Fibroblast of skin of right biceps (primary cell): ENCODE data around the gene PIWIL1.

Experiments
- DNase-seq: peaks from one replicate; pipeline ENCODE4 v3.0.0-alpha.2; 2013

The PIWIL1 gene

GRCh38 chr12:130382818-130383217 lies 45.1 kb downstream of the PIWIL1 start:
- no peak for DNase-seq

GRCh38 chr12:130384234-130384633 lies 46.5 kb downstream of the PIWIL1 start:
- no peak for DNase-seq

- DNase-seq = no peak
Measured at GRCh38 chr12:130385193-130385592, 47.5 kb downstream of the PIWIL1 start.

- no peak for DNase-seq
Measured at GRCh38 chr12:130391186-130391585, 53.5 kb downstream of the PIWIL1 start.

GRCh38 chr12:130394906-130395305 lies 57.2 kb downstream of the PIWIL1 start:
- DNase-seq = no peak

GRCh38 chr12:130396667-130397066 lies 59.0 kb downstream of the PIWIL1 start:
- DNase-seq = no peak

GRCh38 chr12:130398100-130398848 lies 60.6 kb downstream of the PIWIL1 start:
- no peak for DNase-seq

- no peak for DNase-seq
Measured at GRCh38 chr12:130401703-130402102, 64.0 kb downstream of the PIWIL1 start.

- DNase-seq = no peak
Measured at GRCh38 chr12:130405332-130405731, 67.6 kb downstream of the PIWIL1 start.

- DNase-seq = no peak
Measured at GRCh38 chr12:130412384-130412783, 74.7 kb downstream of the PIWIL1 start.

GRCh38 chr12:130413909-130414308 lies 76.2 kb downstream of the PIWIL1 start:
- DNase-seq = no peak

- DNase-seq = no peak
Measured at GRCh38 chr12:130414381-130414780, 76.7 kb downstream of the PIWIL1 start.

- no peak for DNase-seq
Measured at GRCh38 chr12:130418251-130418650, 80.6 kb downstream of the PIWIL1 start.

GRCh38 chr12:130419116-130419515 lies 81.4 kb downstream of the PIWIL1 start:
- no peak for DNase-seq

- DNase-seq = no peak
Measured at GRCh38 chr12:130420071-130420470, 82.4 kb downstream of the PIWIL1 start.

GRCh38 chr12:130421896-130422295 lies 84.2 kb downstream of the PIWIL1 start:
- no peak for DNase-seq
